ENCODE results near the gene MUC5AC.
"Not testable (repeated sequence)": the region's sequence is repeated elsewhere in the genome, so short reads cannot be mapped to it uniquely, and the experiment has no call there.

The MUC5AC gene

GRCh38 chr11:1148752-1149180 lies 9.0 kb upstream of the MUC5AC start:
- no peak for DNase-seq

- no peak for DNase-seq
Observed at GRCh38 chr11:1149545-1149944, 8.2 kb upstream of the MUC5AC start.

GRCh38 chr11:1150116-1150515 lies 7.6 kb upstream of the MUC5AC start:
- DNase-seq, result no peak

GRCh38 chr11:1150769-1151365 lies 6.9 kb upstream of the MUC5AC start:
- DNase-seq, result no peak

GRCh38 chr11:1151366-1152315 lies 6.1 kb upstream of the MUC5AC start:
- DNase-seq, result no peak

- no peak for DNase-seq
Observed at GRCh38 chr11:1152316-1153104, 5.2 kb upstream of the MUC5AC start.

GRCh38 chr11:1153105-1153950 lies 4.4 kb upstream of the MUC5AC start:
- DNase-seq, result no peak

- DNase-seq, result no peak
Observed at GRCh38 chr11:1153951-1154493, 3.7 kb upstream of the MUC5AC start.

GRCh38 chr11:1154656-1155055 lies 3.1 kb upstream of the MUC5AC start:
- DNase-seq, result not testable (repeated sequence)

- no peak for DNase-seq
Observed at GRCh38 chr11:1155274-1155693, 2.5 kb upstream of the MUC5AC start.

GRCh38 chr11:1156506-1157340 lies 1.0 kb upstream of the MUC5AC start:
- no peak for DNase-seq

- DNase-seq, result no peak
Observed at GRCh38 chr11:1157341-1157644, 460 bp upstream of the MUC5AC start.

- no peak for DNase-seq
Observed at GRCh38 chr11:1158681-1159487, 1.1 kb downstream of the MUC5AC start.

- DNase-seq, result not testable (repeated sequence)
Observed at GRCh38 chr11:1159488-1160220, 1.9 kb downstream of the MUC5AC start.

- DNase-seq, result no peak
Observed at GRCh38 chr11:1160231-1161101, 2.7 kb downstream of the MUC5AC start.

GRCh38 chr11:1161410-1162137 lies 3.8 kb downstream of the MUC5AC start:
- DNase-seq, result no peak

GRCh38 chr11:1162138-1162475 lies 4.4 kb downstream of the MUC5AC start:
- DNase-seq, result no peak
